Pancreas (tissue), 10 donors: Measurements from ENCODE around the gene VSNL1. TPM values are rescaled to one million over a fixed set of nuclear protein-coding genes. Genes with fewer than 3 reads are reported as not detected.
"Not testable (repeated sequence)": the region's sequence is repeated elsewhere in the genome, so short reads cannot be mapped to it uniquely, and the experiment has no call there.

ENCODE experiments used
- ATAC-seq, 4 donors: fragments of 200-7000 bp; cut with Tn5 transposase; one replicate each; pipeline versions ENCODE4 v1.8.0 to v1.9.1; 2020; ENCODE audit warnings: mild to moderate bottlenecking in 4 of 4, moderate library complexity in 4 of 4
- DNase-seq, 6 donors: peaks; one replicate each; pipeline ENCODE4 v3.0.0-alpha.2; 2020
- FAIRE-seq: peaks from 2 replicates; lab custom pipeline; 2012; peaks lifted over from hg19 to GRCh38; lab: Jason Lieb, UNC
- H3K27ac ChIP-seq, 4 donors: fragments of 200-600 bp; sonication (generic); 1 replicate in 3 of 4; 2 replicates in 1 of 4; pipeline versions ENCODE4 v1.5.0 to v1.8.0; 2020
- H3K27me3 ChIP-seq, 4 donors: fragments of 200-600 bp; one replicate each; pipeline ENCODE4 v1.8.0; 2021
- H3K36me3 ChIP-seq, 3 donors: fragments of 200-600 bp; sonication (generic) in 1 of 3; one replicate each; pipeline versions ENCODE4 v1.5.0 to v1.8.0; 2020 to 2021
- H3K4me1 ChIP-seq, 3 donors: fragments of 200-600 bp; one replicate each; pipeline ENCODE4 v1.8.0; 2021
- H3K4me3 ChIP-seq, 4 donors: fragments of 200-600 bp; sonication (generic) in 2 of 4; one replicate each; pipeline versions ENCODE4 v1.5.0 to v1.8.0; 2020 to 2021
- H3K9me3 ChIP-seq, 4 donors: fragments of 200-600 bp; one replicate each; pipeline ENCODE4 v1.8.0; 2021
- WGBS, 2 donors: extraction: QIAGEN DNeasy Blood & Tissue Kit; methylation state at CpG; one replicate each; pipeline ENCODE4 v1.1.7; 2013; 5-methylcytosine and 5-hydroxymethylcytosine counted together
- intact Hi-C, 3 donors: fragments of 100-400 bp; cut with DNase I; formaldehyde crosslinking; loops; one replicate each; pipeline versions ENCODE4 v1.11.1 to v1.14.2; 2022
- polyA plus RNA-seq, 2 donors: library from polyadenylated mRNA; stranded (reverse); fragments of 200-250 nt; gene quantifications; one replicate each; pipeline ENCODE4 v1.2.3, GENCODE V29; 2013
- total RNA-seq, 6 donors: library from RNA; stranded (reverse); fragmentation: NEBNext Ultra II Directional in 4 of 6; extraction: Animal tissue kit (Norgen Biotek cat#: 25700) in 4 of 6; gene quantifications; one replicate each; pipeline versions ENCODE4 v1.2.1 to v1.2.4, GENCODE V29; 2021 to 2023
- TF ChIP-seq, protein P1 (sequence below), 4 donors: fragments of 200-600 bp; sonication (generic) in 3 of 4; IDR thresholded peaks; one replicate each; pipeline versions ENCODE4 v1.5.0 to v1.8.0; 2021; ENCODE audit warnings: antibody characterized with exemption in 4 of 4
- donor health status: healthy with polysubstance abuse.
- donor health status: DM: no; HTN: no; CAD: no; lungs with moderate emphysema.
- donor health status: DM: no; HTN: no; CAD: no.
- donor health status: control.
- donor health status: control.
- donor health status: Bipolar disorder and iron deficiency.
- donor health status: DM: yes; HTN: yes; CAD: no.
- donor health status: DM: no; HTN: no; CAD: no.
- donor health status: DM: no; HTN: no; CAD: no.
- donor health status: DM: yes; HTN: yes; CAD: no.

The VSNL1 gene
- total and polyA plus RNA-seq, 8 donors = 0.09 to 2.6 (median 0.56) TPM

- intact Hi-C loops = no loop called here
- 57 to 61% methylated on average over 1 of the region's 1 CpG for WGBS, 2 donors
- Histone ChIP-seq H3K27me3 (no peaks in the 10 kb centered on the region), H3K4me3 (no peak overlapping the region), H3K36me3 (no peaks in the 10 kb centered on the region), H3K9me3 (no peaks in the 10 kb centered on the region), H3K4me1 (no peaks in the 10 kb centered on the region), H3K27ac (no peak overlapping the region)
- ATAC-seq (no peak), FAIRE-seq (no peak), DNase-seq (no peak)
- TF ChIP-seq, protein P1, sequence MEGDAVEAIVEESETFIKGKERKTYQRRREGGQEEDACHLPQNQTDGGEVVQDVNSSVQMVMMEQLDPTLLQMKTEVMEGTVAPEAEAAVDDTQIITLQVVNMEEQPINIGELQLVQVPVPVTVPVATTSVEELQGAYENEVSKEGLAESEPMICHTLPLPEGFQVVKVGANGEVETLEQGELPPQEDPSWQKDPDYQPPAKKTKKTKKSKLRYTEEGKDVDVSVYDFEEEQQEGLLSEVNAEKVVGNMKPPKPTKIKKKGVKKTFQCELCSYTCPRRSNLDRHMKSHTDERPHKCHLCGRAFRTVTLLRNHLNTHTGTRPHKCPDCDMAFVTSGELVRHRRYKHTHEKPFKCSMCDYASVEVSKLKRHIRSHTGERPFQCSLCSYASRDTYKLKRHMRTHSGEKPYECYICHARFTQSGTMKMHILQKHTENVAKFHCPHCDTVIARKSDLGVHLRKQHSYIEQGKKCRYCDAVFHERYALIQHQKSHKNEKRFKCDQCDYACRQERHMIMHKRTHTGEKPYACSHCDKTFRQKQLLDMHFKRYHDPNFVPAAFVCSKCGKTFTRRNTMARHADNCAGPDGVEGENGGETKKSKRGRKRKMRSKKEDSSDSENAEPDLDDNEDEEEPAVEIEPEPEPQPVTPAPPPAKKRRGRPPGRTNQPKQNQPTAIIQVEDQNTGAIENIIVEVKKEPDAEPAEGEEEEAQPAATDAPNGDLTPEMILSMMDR (IDR thresholded peaks at IDR 0.05) = no peak
These were observed 14.7 kb downstream of the VSNL1 start for GRCh38 chr2:17555150-17555549.

DNA sequence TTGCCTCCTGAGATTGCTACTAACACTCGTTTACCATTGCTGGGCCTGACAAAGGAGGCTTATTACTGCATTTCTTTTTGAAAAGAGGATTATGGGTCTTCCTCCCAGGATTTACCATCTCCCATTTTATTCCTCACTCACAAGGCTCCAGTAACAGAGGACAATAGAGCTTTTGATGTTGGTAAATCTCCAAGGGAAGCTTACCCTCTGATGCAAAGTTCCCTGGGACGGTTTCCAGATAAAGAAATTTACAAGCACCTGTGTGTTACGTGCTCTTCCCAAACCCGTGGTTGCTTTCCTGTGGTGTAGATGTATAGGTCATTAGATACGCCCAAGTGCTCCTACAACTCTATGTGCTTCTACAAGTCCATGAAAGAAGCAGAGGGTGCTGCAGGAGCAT lies 17.1 kb downstream of the VSNL1 start:
- ATAC-seq = no peak
- Histone ChIP-seq H3K27ac (no peak overlapping the region), H3K9me3 (no peaks in the 10 kb centered on the region), H3K4me3 (no peak overlapping the region), H3K27me3 (no peaks in the 10 kb centered on the region), H3K36me3 (no peaks in the 10 kb centered on the region), H3K4me1 (no peaks in the 10 kb centered on the region)
- WGBS, 2 donors = 49 to 50% methylated on average over 5 of the region's 5 CpGs
- TF ChIP-seq, protein P1 (IDR thresholded peaks at IDR 0.05) = no peak
- intact Hi-C loops = no loop called here
- DNase-seq = no peak
- no peak for FAIRE-seq

DNA sequence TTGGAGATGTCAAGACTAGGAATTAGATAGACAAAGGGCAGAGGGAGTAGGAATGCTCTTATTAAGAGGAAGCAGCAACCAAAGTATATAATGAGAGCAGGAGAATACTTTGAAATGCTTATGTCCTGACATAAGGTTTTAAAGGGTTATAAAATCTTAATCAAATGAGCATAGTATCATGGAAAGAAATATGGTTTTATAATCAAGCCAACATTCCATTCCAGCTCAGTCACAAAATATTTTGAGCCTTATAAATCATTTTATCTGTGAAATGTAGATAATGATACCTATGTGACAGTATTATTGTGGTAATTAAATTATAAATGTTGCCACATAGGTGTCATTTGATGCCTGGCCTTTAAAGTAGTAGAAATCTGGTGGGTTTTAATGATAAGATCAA lies 17.6 kb downstream of the VSNL1 start:
- Histone ChIP-seq H3K27ac (no peak overlapping the region), H3K4me1 (no peaks in the 10 kb centered on the region), H3K27me3 (no peaks in the 10 kb centered on the region), H3K9me3 (no peaks in the 10 kb centered on the region), H3K36me3 (no peaks in the 10 kb centered on the region), H3K4me3 (no peak overlapping the region)
- peak; percentile 9 for FAIRE-seq
- no peak for DNase-seq
- TF ChIP-seq, protein P1 (IDR thresholded peaks at IDR 0.05) = no peak
- peak in 1 of 4 donors; percentile 44 for ATAC-seq
- intact Hi-C loops = no loop called here

DNA sequence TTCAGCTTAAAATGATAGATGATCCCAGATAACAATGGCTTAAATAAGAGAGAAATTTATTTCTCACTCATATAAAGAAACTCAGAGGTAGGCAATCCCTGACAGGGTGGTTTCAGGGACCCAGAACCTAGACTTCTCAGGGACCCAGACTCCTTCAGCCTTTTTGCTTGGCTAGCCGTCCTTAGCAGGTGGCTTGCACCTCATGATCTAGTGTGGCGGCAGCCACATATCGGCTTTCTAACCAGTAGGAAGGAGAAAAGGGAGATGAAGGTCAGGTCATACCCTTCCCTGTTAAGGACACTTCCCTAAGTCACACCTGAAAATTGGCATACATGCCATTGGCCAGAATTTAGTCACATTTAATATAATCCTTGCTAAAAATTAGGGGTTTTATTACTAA lies 18.4 kb downstream of the VSNL1 start:
- no peaks in the 10 kb centered on the region for H3K36me3 ChIP-seq
- TF ChIP-seq, protein P1 (IDR thresholded peaks at IDR 0.05) = no peak
- no peaks in the 10 kb centered on the region for H3K9me3 ChIP-seq
- H3K27ac ChIP-seq = no peak overlapping the region
- 78 to 79% methylated on average over 3 of the region's 3 CpGs for WGBS, 2 donors
- no peaks in the 10 kb centered on the region for H3K27me3 ChIP-seq
- no peak for DNase-seq
- ATAC-seq = no peak
- no peak overlapping the region for H3K4me3 ChIP-seq
- no peak for FAIRE-seq
- H3K4me1 ChIP-seq = no peaks in the 10 kb centered on the region
- intact Hi-C loops = no loop called here

GRCh38 chr2:17565726-17566125 lies 25.2 kb downstream of the VSNL1 start:
- H3K27me3 ChIP-seq, H3K36me3 ChIP-seq, H3K27ac ChIP-seq, DNase-seq, H3K4me3 ChIP-seq, FAIRE-seq, intact Hi-C loops, H3K4me1 ChIP-seq, H3K9me3 ChIP-seq, ATAC-seq: not testable (repeated sequence)
- WGBS, 2 donors = 74 to 76% methylated on average over 3 of the region's 3 CpGs
